AML-193 (cell line): ENCODE data around the gene CEP120.

ENCODE experiments used
- DNase-seq, 2 experiments: peaks; one replicate each; lab custom pipeline; 2025; lab: John Stamatoyannopoulos, UW

The CEP120 gene

GRCh38 chr5:123299136-123299535 is 124.1 kb downstream of the CEP120 start:
- no peak for DNase-seq

GRCh38 chr5:123298335-123299030 is 124.7 kb downstream of the CEP120 start:
- DNase-seq: no peak

GRCh38 chr5:123297866-123298265 is 125.3 kb downstream of the CEP120 start:
- no peak for DNase-seq

GRCh38 chr5:123297198-123297831 is 125.9 kb downstream of the CEP120 start:
- DNase-seq: no peak
